Nasal cavity respiratory epithelium epithelial cell of viscerocranial mucosa (primary cell): ENCODE data around the gene SENP2. TPM values are rescaled to one million over a fixed set of nuclear protein-coding genes. Genes with fewer than 3 reads are reported as not detected.

ENCODE experiments used
- total RNA-seq: library from RNA; depleted of rRNA; stranded (reverse); fragments of >200 nt; gene quantifications from 2 replicates; pipeline ENCODE4 v1.2.3, GENCODE V29; 2014

SENP2 gene
- 38.6 and 51.1 TPM in 2 replicates for total RNA-seq

GRCh38 chr3:185585859-185586685, at the start of gene SENP2:
TSS of gene SENP2 (plus strand) at chr3:185586295. CDS start at chr3:185586414, 119 bp downstream.

GRCh38 chr3:185552358-185552877, 33.7 kb upstream of the SENP2 start, which contains the start of gene LIPH:
TSS of gene LIPH (minus strand) at chr3:185552588. CDS start at chr3:185552471, 117 bp downstream.

Other genes with a start within 250 kb of the SENP2 start
- gene MAP3K13, start 223.2 kb upstream of the SENP2 start, total RNA-seq, result 22.6 and 27.7 TPM in 2 replicates
- 21.5 and 32.0 TPM in 2 replicates for gene TMEM41A, start 87.3 kb upstream of the SENP2 start, total RNA-seq
- 2.4 and 4.7 TPM in 2 replicates for gene LIPH, start 33.7 kb upstream of the SENP2 start, total RNA-seq
- gene IGF2BP2, start 238.7 kb downstream of the SENP2 start, total RNA-seq, result 38.6 and 67.6 TPM in 2 replicates